ENCODE data around the gene SLC26A6. TPM values are rescaled to one million over a fixed set of nuclear protein-coding genes. Genes with fewer than 3 reads are reported as not detected.

Gene SLC26A6
- total and polyA plus RNA-seq, 7 donors = 4.5 to 13.0 (median 6.2) TPM

GRCh38 chr3:48664929-48665328, 29.7 kb upstream of the SLC26A6 start:
- Histone ChIP-seq H3K4me1 (peaks cover 19% of the 10 kb centered on the region), H3K27me3 (ENCODE audit: insufficient read depth in 3 of 3, low read length in 2 of 3) (peaks cover 0 to 45% (median 20%) of the 10 kb centered on the region in 3 donors), H3K36me3 (ENCODE audit: insufficient read depth in 1 of 2, low read depth in 1 of 2) (no peaks in the 10 kb centered on the region), H3K4me3 (no peak overlapping the region), H3K27ac (no peak overlapping the region), H3K9me3 (no peaks in the 10 kb centered on the region)
- DNase-seq = no peak
- no peak for ATAC-seq
- WGBS, 3 donors = 81 to 85% (median 84%) methylated on average over 3 to 4 of the region's 4 CpGs
- no peak for TF ChIP-seq CTCF (IDR thresholded peaks at IDR 0.05)
- intact Hi-C loops (cut with DNase I) = no loop called here

- H3K4me3 ChIP-seq = peak overlapping the region; percentile 63
- ATAC-seq (no peak), DNase-seq (no peak)
- no peaks in the 10 kb centered on the region for H3K36me3 ChIP-seq (ENCODE audit: insufficient read depth in 1 of 2, low read depth in 1 of 2)
- H3K27me3 ChIP-seq (ENCODE audit: insufficient read depth in 3 of 3, low read length in 2 of 3) = peaks cover 0 to 47% (median 20%) of the 10 kb centered on the region in 3 donors
- no peak overlapping the region for H3K27ac ChIP-seq
- intact Hi-C loops (cut with DNase I) = no loop called here
- no peaks in the 10 kb centered on the region for H3K9me3 ChIP-seq
- H3K4me1 ChIP-seq = peaks cover 19% of the 10 kb centered on the region
- 52 to 56% (median 52%) methylated on average over 11 of the region's 11 CpGs for WGBS, 3 donors
- peak; percentile 3 for TF ChIP-seq CTCF (IDR thresholded peaks at IDR 0.05)
These were observed 29.0 kb upstream of the SLC26A6 start for GRCh38 chr3:48664313-48664644.

GRCh38 chr3:48663489-48664312, 28.4 kb upstream of the SLC26A6 start:
- 0 to 1% (median 1%) methylated on average over 58 to 66 of the region's 66 CpGs for WGBS, 3 donors

GRCh38 chr3:48662753-48663488, 27.7 kb upstream of the SLC26A6 start, which contains the start of gene CELSR3:
Gene CELSR3 (minus strand): TSS chr3:48662886. CDS start chr3:48662634, 252 bp downstream.
- WGBS, 3 donors = 0 to 1% (median 1%) methylated on average over 46 to 52 of the region's 52 CpGs
- Histone ChIP-seq H3K4me1 (peaks cover 19% of the 10 kb centered on the region), H3K27me3 (ENCODE audit: insufficient read depth in 3 of 3, low read length in 2 of 3) (peaks cover 0 to 47% (median 20%) of the 10 kb centered on the region in 3 donors), H3K9me3 (no peaks in the 10 kb centered on the region), H3K4me3 (peak within 1 kb of the TSS; percentile 63), H3K27ac (no peak within 1 kb of the TSS), H3K36me3 (ENCODE audit: insufficient read depth in 1 of 2, low read depth in 1 of 2) (no peaks in the 10 kb centered on the region)
- peak; percentile 47 to 61 for DNase-seq
- ATAC-seq = peak in 1 of 4 donors; percentile 21
- TF ChIP-seq CTCF (IDR thresholded peaks at IDR 0.05) = no peak
- intact Hi-C loops (cut with DNase I) = no loop called here

More at GRCh38 chr3:48663489-48664312, 28.4 kb upstream of the SLC26A6 start:
- peak; percentile 39 for TF ChIP-seq CTCF (IDR thresholded peaks at IDR 0.05)
- peaks cover 0 to 47% (median 20%) of the 10 kb centered on the region in 3 donors for H3K27me3 ChIP-seq (ENCODE audit: insufficient read depth in 3 of 3, low read length in 2 of 3)
- peaks cover 19% of the 10 kb centered on the region for H3K4me1 ChIP-seq
- no peaks in the 10 kb centered on the region for H3K9me3 ChIP-seq
- ATAC-seq (peak; percentile 59 to 81 (median 74)), DNase-seq (peak; percentile 83 to 88)
- no peak overlapping the region for H3K27ac ChIP-seq
- H3K36me3 ChIP-seq (ENCODE audit: insufficient read depth in 1 of 2, low read depth in 1 of 2) = no peaks in the 10 kb centered on the region
- H3K4me3 ChIP-seq = peak overlapping the region; percentile 63
- intact Hi-C loops (cut with DNase I) = no loop called here
